Loucy (cell line): ENCODE results near the gene OR1N2.
"Not testable (repeated sequence)": the region's sequence is repeated elsewhere in the genome, so short reads cannot be mapped to it uniquely, and the experiment has no call there.

Source experiments
- H2AFZ ChIP-seq: fragments of 200-600 bp; sonication (generic); 2 replicates; pipeline ENCODE4 v1.6.0; 2016; ENCODE audit warnings: antibody characterized with exemption, mild to moderate bottlenecking, low read length, moderate library complexity
- H3F3A ChIP-seq: fragments of 200-600 bp; 2 replicates; pipeline ENCODE4 v1.6.0; 2016; ENCODE audit warnings: antibody characterized with exemption, low read depth, mild to moderate bottlenecking
- H3K27me3 ChIP-seq: fragments of 200-600 bp; sonication (generic); 2 replicates; pipeline ENCODE4 v1.6.1; 2014; ENCODE audit warnings: low read length, mild to moderate bottlenecking; ENCODE audit not compliant: insufficient read depth, poor library complexity, severe bottlenecking
- H3K36me3 ChIP-seq: fragments of 200-600 bp; sonication (generic); 2 replicates; pipeline ENCODE4 v1.6.1; 2016; ENCODE audit warnings: low read length; ENCODE audit not compliant: insufficient read depth
- H3K4me1 ChIP-seq: fragments of 200-600 bp; sonication (generic); 2 replicates; pipeline ENCODE4 v1.5.1; 2014; ENCODE audit warnings: low read length, mild to moderate bottlenecking; ENCODE audit not compliant: insufficient read depth, poor library complexity, severe bottlenecking
- H3K4me2 ChIP-seq: fragments of 200-600 bp; sonication (generic); 2 replicates; pipeline ENCODE4 v1.6.0; 2014; ENCODE audit warnings: antibody characterized with exemption, low read length, low read depth, mild to moderate bottlenecking; ENCODE audit not compliant: poor library complexity, severe bottlenecking
- H3K4me3 ChIP-seq: fragments of 200-600 bp; sonication (generic); 2 replicates; pipeline ENCODE4 v1.5.1; 2014; ENCODE audit warnings: low read length, mild to moderate bottlenecking, mixed read lengths; ENCODE audit not compliant: poor library complexity, severe bottlenecking
- H3K79me2 ChIP-seq: fragments of 200-600 bp; sonication (generic); 2 replicates; pipeline ENCODE4 v1.6.1; 2014; ENCODE audit warnings: low read length; ENCODE audit not compliant: insufficient read depth
- H3K9ac ChIP-seq: fragments of 200-600 bp; sonication (generic); 2 replicates; pipeline ENCODE4 v1.6.0; 2014; ENCODE audit warnings: mild to moderate bottlenecking, low read depth, low read length, moderate library complexity; ENCODE audit not compliant: poor library complexity, severe bottlenecking
- H3K9me2 ChIP-seq: fragments of 200-600 bp; sonication (generic); replicated peaks from 2 replicates; pipeline ENCODE4 v1.6.1; 2016; ENCODE audit warnings: low read depth, low read length, mixed read lengths
- H3K9me3 ChIP-seq: fragments of 200-600 bp; sonication (generic); 2 replicates; pipeline ENCODE4 v1.6.1; 2014; ENCODE audit warnings: mild to moderate bottlenecking, antibody characterized with exemption, low read length, low read depth; ENCODE audit not compliant: insufficient read depth
- H4K20me1 ChIP-seq: fragments of 200-600 bp; sonication (generic); 2 replicates; pipeline ENCODE4 v1.6.0; 2014; ENCODE audit warnings: antibody characterized with exemption, low read length, mild to moderate bottlenecking; ENCODE audit not compliant: insufficient read depth, poor library complexity, severe bottlenecking
- EZH2phosphoT487 ChIP-seq: fragments of 200-600 bp; IDR thresholded peaks from 2 replicates; pipeline ENCODE4 v1.6.1; 2018; ENCODE audit warnings: antibody characterized with exemption, mild to moderate bottlenecking, moderate library complexity, borderline replicate concordance
- TF ChIP-seq, protein P1 (sequence below): fragments of 200-600 bp; sonication (generic); conservative IDR thresholded peaks from 2 replicates; pipeline ENCODE4 v1.5.1; 2014; ENCODE audit warnings: mild to moderate bottlenecking, antibody characterized with exemption, low read length

OR1N2 gene

DNA sequence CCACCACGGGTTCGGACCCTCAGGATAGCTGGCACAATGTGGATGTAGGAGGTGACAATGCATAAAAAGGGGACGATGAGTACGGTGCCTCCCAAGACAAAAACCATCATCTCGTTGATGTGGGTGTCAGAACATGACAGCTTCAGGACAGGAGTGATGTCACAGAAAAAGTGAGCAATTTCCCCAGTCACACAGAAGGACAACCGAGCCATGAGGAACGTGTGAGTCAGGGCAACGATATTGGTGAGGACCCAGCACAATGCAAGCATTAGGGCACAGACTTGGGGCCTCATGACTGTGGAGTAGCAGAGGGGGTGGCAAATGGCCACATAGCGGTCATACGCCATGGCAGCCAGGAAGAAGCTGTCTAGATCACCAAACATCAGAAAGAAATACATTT is 26.3 kb upstream of the OR1N2 start:
- H3K9me3 ChIP-seq = no peaks in the 10 kb centered on the region
- no peak overlapping the region for H3K9ac ChIP-seq
- no peaks in the 10 kb centered on the region for H3K27me3 ChIP-seq
- H3K79me2 ChIP-seq = no peaks in the 10 kb centered on the region
- no peaks in the 10 kb centered on the region for H3F3A ChIP-seq
- H3K9me2 ChIP-seq = no peaks in the 10 kb centered on the region
- no peak overlapping the region for H3K4me2 ChIP-seq
- TF ChIP-seq EZH2phosphoT487 = no peak
- TF ChIP-seq, protein P1, sequence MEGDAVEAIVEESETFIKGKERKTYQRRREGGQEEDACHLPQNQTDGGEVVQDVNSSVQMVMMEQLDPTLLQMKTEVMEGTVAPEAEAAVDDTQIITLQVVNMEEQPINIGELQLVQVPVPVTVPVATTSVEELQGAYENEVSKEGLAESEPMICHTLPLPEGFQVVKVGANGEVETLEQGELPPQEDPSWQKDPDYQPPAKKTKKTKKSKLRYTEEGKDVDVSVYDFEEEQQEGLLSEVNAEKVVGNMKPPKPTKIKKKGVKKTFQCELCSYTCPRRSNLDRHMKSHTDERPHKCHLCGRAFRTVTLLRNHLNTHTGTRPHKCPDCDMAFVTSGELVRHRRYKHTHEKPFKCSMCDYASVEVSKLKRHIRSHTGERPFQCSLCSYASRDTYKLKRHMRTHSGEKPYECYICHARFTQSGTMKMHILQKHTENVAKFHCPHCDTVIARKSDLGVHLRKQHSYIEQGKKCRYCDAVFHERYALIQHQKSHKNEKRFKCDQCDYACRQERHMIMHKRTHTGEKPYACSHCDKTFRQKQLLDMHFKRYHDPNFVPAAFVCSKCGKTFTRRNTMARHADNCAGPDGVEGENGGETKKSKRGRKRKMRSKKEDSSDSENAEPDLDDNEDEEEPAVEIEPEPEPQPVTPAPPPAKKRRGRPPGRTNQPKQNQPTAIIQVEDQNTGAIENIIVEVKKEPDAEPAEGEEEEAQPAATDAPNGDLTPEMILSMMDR = no peak
- no peak overlapping the region for H2AFZ ChIP-seq
- no peaks in the 10 kb centered on the region for H3K4me1 ChIP-seq
- H3K36me3 ChIP-seq = no peaks in the 10 kb centered on the region
- H4K20me1 ChIP-seq = no peaks in the 10 kb centered on the region
- H3K4me3 ChIP-seq = no peak overlapping the region

DNA sequence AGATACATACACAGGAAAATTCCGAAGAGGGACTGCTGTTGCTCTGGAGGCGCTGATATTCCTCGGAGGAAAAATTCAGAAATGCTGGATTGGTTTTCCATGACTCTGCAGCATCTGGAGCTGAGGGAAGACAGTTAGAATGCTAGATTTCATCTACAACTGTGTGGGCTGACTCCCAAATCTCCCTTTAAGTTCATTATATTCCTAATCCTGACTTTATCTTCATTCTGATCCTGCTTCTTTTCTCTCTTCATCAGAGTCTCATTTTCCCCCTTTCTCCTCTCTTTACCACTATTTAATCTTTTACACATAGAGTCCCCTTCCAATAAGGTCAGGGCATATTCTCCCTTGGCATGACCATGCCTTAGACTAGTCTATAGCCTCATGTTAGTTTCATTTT is 25.7 kb upstream of the OR1N2 start, which contains the start of gene OR1N1:
Gene OR1N1, minus strand, starts transcription at position 101 of the 400 bp plus-strand sequence. Its CDS starts 0 bp downstream, at position 101.
- H3K36me3 ChIP-seq = no peaks in the 10 kb centered on the region
- no peaks in the 10 kb centered on the region for H3K9me2 ChIP-seq
- no peaks in the 10 kb centered on the region for H4K20me1 ChIP-seq
- H2AFZ ChIP-seq = no peak within 1 kb of the TSS
- no peaks in the 10 kb centered on the region for H3K79me2 ChIP-seq
- H3K9ac ChIP-seq = no peak within 1 kb of the TSS
- TF ChIP-seq, protein P1 = no peak
- TF ChIP-seq EZH2phosphoT487 = no peak
- H3K27me3 ChIP-seq = no peaks in the 10 kb centered on the region
- H3K4me1 ChIP-seq = no peaks in the 10 kb centered on the region
- no peaks in the 10 kb centered on the region for H3K9me3 ChIP-seq
- no peaks in the 10 kb centered on the region for H3F3A ChIP-seq
- no peak within 1 kb of the TSS for H3K4me3 ChIP-seq
- H3K4me2 ChIP-seq = no peak within 1 kb of the TSS

DNA sequence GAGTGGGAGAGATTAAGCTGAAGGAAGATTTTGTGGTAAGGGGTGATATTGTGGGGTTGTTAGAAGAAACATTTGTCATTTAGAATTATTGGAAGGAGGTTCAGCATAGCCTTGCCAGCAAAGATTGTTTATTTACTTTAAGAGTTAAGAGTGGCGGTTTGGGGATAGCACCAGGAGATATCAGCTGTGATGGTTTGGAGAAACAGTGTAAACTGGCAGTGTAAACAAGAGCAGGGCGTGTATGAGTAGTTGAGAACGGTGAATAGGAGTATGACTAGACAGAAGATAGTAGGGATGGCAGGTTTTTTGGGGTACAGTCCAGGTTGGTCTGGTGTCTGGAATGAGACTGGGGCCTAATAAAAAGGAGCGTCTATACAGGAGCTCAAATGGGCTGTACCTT is 21.8 kb upstream of the OR1N2 start:
- H3F3A ChIP-seq, H2AFZ ChIP-seq, H3K79me2 ChIP-seq, H3K36me3 ChIP-seq, H3K4me3 ChIP-seq, H3K9me2 ChIP-seq, H3K27me3 ChIP-seq, H3K9ac ChIP-seq, H3K4me1 ChIP-seq, H3K4me2 ChIP-seq, H4K20me1 ChIP-seq, H3K9me3 ChIP-seq: not testable (repeated sequence)

DNA sequence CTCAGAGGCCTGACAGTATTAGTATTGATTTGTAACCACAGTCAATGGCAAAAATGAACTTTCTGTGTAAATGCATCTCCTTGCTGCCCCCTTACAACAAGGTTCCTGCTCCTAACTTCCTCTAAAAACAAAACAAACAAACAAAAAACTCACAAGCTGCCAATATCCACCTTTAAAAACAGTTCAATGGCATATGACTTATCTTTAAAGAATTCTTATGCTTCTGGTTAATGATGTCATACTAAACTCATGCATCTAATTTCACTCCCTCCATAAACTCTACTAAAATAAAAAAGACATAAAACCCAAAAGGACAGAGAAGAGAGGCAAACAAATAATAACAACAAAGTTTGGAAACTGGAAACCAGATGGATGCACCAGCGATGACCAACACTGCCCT is 16.8 kb upstream of the OR1N2 start:
- TF ChIP-seq, protein P1 = no peak
- TF ChIP-seq EZH2phosphoT487 = no peak
- H3K27me3 ChIP-seq = no peaks in the 10 kb centered on the region
- no peak overlapping the region for H2AFZ ChIP-seq
- no peak overlapping the region for H3K9ac ChIP-seq
- no peaks in the 10 kb centered on the region for H3F3A ChIP-seq
- no peaks in the 10 kb centered on the region for H3K9me3 ChIP-seq
- no peak overlapping the region for H3K4me3 ChIP-seq
- H4K20me1 ChIP-seq = no peaks in the 10 kb centered on the region
- no peak overlapping the region for H3K4me2 ChIP-seq
- no peaks in the 10 kb centered on the region for H3K9me2 ChIP-seq
- no peaks in the 10 kb centered on the region for H3K79me2 ChIP-seq
- no peaks in the 10 kb centered on the region for H3K4me1 ChIP-seq
- H3K36me3 ChIP-seq = no peaks in the 10 kb centered on the region

DNA sequence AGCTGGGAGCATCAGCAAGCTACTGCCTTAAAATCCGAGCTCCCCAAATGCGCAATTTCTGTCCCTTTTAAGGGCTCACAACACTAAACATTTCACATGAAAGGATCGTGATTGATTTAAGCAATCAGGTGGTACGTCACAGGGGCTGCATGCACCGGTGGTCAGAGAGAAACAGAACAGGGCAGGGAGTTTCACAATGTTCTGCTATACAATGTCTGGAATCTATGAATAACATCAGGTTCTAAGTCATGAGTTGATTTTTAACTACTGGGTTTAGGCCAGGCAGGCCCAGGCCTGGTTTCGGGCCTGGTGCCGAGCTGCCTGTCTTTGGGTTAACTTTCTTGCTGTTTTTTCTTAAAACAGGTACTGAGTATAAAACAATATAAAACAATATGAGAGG is 15.8 kb upstream of the OR1N2 start:
- H4K20me1 ChIP-seq, H3K9ac ChIP-seq, H3K4me3 ChIP-seq, H3K36me3 ChIP-seq, H3K4me2 ChIP-seq, H3K9me3 ChIP-seq, H3K79me2 ChIP-seq, H2AFZ ChIP-seq, H3K27me3 ChIP-seq, H3F3A ChIP-seq, H3K4me1 ChIP-seq, H3K9me2 ChIP-seq: not testable (repeated sequence)
